C4-2B (cell line): ENCODE measurements around the gene SLC2A9.

Experiments
- ZFX ChIP-seq: fragments of 450-650 bp; IDR thresholded peaks from 2 replicates; pipeline ENCODE4 v1.6.1; 2017
- TF ChIP-seq, protein P1 (sequence below): fragments of 450-650 bp; conservative IDR thresholded peaks from 2 replicates; pipeline ENCODE4 v1.5.1; 2017; ENCODE audit warnings: mild to moderate bottlenecking

DNA sequence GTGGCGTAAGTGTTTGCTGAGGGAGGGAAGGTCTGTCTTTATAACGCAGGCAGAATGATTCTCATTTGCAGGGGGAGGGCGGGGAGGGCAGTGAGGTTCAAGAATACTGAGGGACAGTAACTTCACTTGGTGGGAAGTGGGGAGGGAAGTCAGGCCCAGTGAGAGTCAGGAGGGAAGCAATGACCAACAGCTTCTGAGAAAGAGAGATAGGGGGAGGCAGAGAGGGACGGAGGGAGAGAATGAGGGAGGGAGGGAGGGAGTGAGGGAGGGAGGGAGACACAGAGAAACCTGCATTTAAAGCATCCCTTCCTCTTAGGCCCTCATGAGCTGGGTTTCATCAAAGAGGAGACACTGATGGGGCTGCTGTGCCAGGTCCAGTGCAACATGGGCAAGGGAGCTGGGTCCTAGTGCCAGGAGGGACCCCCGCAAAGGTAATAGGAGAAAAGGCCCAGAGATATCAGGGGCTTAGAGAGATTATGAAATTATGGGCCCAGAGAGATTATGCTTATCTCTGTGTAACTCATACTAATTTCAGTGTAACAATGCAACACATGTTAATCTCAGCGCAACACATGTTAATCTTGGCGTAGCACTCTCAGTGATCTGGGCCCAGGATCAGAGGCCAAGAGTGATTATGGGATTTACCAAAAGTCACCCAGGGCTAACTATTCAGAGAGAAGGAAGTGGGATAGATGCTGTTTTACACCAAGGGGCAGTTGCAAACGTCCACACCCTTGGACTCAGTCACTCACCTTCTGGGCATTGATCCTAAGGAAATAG lies 127.8 kb downstream of the SLC2A9 start:
- TF ChIP-seq, protein P1, sequence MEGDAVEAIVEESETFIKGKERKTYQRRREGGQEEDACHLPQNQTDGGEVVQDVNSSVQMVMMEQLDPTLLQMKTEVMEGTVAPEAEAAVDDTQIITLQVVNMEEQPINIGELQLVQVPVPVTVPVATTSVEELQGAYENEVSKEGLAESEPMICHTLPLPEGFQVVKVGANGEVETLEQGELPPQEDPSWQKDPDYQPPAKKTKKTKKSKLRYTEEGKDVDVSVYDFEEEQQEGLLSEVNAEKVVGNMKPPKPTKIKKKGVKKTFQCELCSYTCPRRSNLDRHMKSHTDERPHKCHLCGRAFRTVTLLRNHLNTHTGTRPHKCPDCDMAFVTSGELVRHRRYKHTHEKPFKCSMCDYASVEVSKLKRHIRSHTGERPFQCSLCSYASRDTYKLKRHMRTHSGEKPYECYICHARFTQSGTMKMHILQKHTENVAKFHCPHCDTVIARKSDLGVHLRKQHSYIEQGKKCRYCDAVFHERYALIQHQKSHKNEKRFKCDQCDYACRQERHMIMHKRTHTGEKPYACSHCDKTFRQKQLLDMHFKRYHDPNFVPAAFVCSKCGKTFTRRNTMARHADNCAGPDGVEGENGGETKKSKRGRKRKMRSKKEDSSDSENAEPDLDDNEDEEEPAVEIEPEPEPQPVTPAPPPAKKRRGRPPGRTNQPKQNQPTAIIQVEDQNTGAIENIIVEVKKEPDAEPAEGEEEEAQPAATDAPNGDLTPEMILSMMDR, result no peak
- no peak for TF ChIP-seq ZFX
